ENCODE data around the gene SHANK1.
"Not testable (repeated sequence)": the region's sequence is repeated elsewhere in the genome, so short reads cannot be mapped to it uniquely, and the experiment has no call there.

Gene SHANK1

DNA sequence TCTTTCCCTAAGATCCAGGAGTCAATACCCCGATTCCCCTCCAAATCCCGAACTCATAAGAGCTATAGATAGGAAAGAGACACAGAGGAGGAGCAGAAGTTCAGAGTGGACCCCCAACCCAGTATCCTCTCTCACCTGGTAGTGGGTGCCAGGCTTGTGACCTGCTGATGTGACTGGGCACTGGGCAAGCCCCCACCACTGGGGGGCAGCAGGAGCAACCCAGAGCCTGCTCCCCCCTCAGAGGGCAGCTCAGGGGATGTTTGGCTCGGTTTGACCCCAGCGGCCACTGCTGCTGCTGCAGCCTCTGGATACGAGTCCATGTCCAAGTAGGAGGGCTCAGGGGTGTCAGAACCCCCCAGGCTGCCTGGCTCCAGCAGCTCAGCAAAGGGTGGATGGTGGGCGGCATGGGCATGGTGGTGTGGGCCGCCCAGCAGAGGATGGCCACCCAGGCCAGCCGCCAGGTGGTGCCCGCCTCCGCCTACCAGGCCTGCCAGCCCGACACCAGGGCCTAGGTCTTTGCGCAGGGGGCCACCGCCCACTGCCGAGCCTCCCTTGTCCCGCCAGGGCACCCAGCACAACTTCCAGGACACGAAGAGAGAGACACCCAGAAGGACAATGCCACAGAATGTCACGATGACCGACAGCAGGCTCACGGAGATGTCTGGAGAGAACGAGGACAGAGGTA lies 87.3 kb downstream of the SHANK1 start:
- DNase-seq, result no peak

DNA sequence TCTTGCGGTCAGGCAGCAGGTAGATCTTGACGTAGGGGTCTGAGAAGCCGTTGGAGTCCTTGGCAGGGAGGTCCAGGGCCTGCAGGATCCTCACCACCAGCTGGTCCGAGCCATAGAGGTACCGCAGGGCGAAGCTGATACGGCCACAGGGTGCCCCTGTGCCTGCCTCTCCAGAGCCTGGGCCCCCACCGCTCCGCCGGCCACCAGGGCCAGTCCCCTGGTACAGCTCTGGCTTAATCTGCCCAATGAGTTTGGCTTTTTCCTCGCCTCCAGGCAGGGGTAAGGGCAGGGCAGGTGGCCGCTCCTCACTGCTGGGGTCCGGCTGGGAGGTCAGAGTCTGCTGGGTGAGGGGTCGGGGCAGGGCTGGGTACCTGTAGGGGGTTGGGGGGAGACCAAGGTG lies 89.8 kb downstream of the SHANK1 start:
- DNase-seq, result no peak

DNA sequence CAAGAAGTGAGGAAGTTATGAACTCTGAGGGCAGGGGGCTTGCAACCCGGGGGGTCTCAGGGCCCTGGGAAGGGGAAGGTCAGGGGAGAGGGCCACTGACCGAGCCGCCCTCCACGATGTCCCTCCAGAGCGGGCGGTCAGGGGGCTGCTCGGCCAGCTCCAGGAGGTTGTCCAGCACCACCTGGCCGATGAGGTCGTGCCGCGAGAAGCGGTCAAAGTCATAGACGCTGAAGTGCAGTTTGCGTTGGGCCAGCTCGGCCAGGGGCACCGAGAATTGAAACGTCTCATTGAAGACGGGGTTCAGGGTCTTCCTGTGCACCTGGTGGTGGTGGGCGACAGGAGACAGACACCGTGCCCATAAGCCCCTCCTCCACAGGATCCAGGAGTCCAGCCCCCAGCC lies 90.4 kb downstream of the SHANK1 start:
- no peak for DNase-seq

DNA sequence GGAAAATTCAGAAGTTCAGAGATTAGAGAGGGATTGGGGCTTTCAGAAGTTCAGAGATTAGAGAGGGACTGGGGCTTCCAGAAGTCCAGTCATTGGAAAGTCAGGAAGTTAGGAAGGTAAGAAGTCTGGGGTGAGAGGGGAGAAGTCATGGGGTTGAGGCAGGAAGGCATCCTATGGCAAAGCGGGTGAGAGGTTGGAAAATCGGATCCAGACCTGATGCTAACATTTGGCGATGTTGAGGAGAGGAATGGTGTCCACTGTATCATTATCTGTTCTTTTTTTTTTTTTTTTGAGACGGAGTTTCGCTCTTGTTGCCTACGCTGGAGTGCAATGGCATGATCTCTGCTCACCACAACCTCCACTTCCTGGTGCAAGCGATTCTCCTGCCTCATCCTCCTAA lies 91.1 kb downstream of the SHANK1 start:
- DNase-seq, result no peak

DNA sequence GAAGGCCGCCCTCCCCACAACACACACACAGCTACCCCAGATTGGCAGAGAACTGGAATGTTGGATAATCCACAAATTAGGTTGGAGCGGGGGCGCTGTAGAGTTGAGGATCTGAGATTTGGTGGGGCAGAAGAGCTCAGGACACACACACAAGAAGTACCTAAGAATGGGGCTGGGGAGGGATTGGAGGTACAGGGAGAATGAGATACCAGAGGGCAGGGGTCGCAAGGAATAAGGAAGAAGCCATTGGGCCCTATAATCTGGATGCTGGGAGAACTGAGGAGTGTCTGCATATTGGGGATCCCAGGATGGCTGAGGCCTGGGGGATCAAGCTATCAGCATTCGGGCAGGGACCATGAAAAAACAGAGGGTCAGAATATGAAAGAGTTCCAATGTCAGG lies 91.5 kb downstream of the SHANK1 start:
- DNase-seq, result no peak

DNA sequence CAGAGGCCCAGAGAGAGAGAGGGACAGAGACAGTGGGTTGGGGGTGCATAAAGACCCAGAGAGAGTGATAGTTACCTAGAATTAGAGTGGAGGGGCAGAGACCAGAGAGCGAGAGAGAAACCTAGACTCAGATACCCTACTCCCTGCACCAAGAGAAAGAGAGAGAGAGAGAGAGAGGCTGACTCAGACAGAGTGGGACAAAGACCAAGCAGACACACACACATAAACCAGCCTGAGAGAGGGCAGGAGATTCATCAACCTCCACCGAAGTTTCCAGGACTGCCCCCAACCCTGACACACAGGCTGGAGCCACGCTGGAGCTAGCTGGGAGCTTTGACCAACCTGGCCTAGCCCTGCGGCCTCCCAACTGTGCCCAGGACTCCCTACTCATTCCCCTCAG lies 92.8 kb downstream of the SHANK1 start:
- no peak for DNase-seq

DNA sequence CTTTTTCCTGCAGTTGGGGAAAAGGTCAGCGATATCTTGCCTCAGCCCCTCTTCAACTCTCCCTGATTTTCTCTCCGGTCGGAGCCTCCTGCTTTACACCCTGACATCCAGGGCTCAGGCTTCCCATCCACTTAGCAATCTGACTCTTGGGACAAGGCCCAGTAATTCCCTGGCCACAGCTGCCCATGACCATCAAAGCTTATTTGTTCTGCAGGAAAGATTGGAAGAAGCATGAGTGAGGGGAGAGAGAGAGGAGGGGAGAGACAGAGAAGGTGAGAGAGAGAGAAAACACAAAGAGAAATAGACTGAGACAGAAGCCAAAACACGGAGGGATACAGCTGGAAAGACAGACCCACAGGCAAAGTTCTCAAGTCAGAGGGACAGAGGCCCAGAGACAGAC lies 93.6 kb downstream of the SHANK1 start:
- no peak for DNase-seq

DNA sequence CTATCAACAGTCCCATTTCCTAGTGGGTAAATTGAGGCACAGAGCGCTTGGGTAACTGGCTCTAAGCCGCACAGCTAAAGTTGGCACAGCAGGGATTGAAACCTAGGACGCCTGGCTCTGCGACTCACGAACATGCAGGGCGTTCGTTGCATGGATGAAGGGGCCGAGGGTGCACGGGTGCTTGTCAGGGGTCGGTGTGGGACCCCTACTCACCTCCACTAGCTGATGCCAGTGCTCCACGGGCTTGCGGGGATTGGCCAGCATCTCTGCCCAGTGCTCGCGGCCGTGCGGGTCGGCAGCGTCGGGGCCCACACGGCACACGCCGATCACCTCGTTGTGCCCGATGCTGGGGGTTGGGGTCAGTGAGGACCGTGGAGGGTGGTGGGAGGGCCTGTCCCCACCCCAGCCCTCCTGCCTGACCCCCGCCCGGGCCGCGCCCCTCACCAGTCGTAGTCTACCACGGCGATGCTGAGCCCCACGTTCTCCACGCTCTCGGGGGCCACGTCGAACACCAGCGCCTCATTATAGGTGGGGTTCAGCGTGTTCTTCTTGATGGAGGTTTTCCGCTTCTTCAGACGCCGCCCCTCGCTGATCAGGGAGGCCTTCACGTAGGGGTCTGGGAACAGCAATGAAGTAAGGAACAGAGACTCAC lies 94.5 kb downstream of the SHANK1 start:
- DNase-seq, result no peak

DNA sequence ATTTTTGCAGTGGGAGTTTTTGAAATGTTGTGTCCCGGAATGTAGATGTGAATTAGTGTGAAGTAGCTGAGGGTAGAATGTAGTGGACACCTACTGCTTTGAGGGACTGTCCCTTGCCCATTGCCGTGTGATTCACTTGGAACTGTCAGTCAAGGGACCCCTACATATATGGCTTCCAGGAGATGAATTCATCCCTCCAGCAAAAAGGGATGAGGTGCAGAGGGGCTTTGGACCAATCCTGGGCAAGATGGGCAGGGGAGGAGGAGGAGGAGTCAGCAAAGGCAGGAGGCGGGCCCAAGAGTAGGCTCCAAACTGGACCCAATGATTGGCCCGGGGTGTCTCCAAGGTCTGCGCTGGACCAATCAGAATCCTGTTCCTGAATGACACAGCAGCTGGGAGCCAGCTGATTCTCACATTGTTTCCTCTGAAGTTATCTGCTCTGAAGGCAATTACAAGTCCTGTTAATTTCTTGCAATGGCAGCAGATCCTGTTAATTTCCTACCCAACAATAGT lies 99.2 kb downstream of the SHANK1 start:
- not testable (repeated sequence) for DNase-seq

DNA sequence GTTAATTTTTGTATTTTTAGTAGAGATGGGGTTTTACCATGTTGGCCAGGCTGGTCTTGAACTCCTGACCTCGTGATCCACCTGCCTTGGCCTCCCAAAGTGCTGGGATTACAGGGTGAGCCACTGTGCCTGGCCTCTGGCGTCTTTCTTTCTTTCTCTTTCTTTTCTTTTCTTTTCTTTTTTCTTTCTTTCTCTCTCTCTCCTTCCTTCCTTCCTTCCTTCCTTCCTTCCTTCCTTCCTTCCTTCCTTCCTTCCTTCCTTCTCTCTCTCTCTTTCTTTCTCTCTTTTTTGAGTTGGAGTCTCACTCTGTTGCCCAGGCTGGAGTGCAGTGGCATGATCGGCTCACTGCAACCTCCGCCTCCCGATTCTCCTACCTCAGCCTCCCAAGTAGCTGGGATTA lies 100.4 kb downstream of the SHANK1 start:
- not testable (repeated sequence) for DNase-seq

DNA sequence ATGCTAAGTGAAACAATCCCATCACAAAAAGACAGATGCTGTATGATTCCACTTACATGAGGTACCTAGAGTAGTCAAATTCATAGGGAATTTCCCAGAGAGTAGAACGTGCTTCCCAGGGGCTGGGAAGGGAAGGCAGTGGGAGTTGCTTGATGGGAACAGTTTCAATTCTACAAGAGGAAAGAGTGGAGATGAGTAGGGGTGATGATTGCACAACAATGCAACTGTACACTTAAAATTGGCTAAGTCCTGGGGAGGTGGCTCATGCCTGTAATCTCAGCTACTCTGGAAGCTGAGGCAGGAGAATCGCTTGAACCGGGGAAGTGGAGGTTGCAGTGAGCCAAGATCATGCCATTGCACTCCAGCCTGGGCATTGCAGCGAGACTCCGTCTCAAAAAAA lies 101.2 kb downstream of the SHANK1 start:
- not testable (repeated sequence) for DNase-seq

DNA sequence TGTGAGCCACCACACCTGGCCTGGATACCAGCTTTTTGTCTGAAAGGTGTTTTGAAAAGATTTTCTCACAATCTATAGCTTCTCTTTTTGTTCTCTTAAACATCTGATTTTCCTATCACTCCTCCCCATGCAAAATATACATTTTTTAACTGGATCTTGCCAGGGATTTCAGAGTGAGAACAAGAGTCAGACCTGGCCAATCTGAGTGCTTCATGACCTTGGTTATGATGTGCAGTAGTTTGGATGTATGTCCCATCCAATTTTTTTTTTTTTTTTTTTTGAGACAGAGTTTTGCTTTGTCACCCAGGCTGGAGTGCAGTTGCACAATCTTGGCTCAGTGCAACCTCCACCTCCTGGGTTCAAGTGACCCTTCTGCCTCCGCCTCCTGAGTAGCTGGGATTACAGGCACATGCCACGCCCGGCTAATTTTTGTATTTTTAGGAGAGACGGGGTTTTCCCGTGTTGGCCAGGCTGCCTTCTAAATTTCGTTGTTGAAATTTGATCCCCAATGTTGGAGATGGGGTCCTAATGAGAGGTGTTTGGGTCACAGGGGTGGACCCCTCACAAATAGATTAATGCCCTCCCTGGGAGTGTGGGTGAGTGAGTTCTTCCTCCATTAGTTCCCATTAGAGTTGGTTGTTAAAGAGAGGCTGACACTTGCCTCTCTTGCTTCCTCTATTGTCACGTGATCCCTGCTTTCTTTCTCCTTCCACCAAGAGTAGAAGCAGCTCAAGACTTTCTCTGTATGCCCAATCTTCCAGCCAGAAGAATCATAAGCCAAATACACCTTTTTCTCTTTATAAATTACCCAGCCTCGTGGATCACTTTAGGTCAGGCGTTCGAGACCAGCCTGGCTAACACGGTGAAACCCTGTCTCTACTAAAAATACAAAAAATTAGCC lies 106.8 kb downstream of the SHANK1 start:
- not testable (repeated sequence) for DNase-seq

All from NCI-H524 (cell line).